ENCODE results near the gene OR6B3.

- no peak for TF ChIP-seq SUZ12 (IDR thresholded peaks at IDR 0.05; ENCODE audit: low read length)
- no peak for TF ChIP-seq CTCF (IDR thresholded peaks at IDR 0.05; ENCODE audit: control extremely low read depth in 1 of 3, insufficient read depth in 1 of 3, low read depth in 1 of 3, low read length in 3 of 3)
- TF ChIP-seq JUN (IDR thresholded peaks at IDR 0.05; ENCODE audit: low read depth, low read length), result no peak
- TF ChIP-seq POLR2A (IDR thresholded peaks at IDR 0.05; ENCODE audit: control extremely low read depth in 1 of 2, low read depth in 2 of 2, low read length in 2 of 2), result no peak
- TF ChIP-seq EZH2 (IDR thresholded peaks at IDR 0.05; ENCODE audit: low read depth, low read length, severe bottlenecking), result no peak
- no peak for TF ChIP-seq ASH2L (IDR thresholded peaks at IDR 0.05; ENCODE audit: low read length)
- no peak for TF ChIP-seq FOSL1 (IDR thresholded peaks at IDR 0.05; ENCODE audit: insufficient read depth, low read depth, low read length)
- TF ChIP-seq POLR2AphosphoS5 (IDR thresholded peaks at IDR 0.05; ENCODE audit: low read depth, low read length), result no peak
- no peak for TF ChIP-seq MAX (IDR thresholded peaks at IDR 0.05)
- TF ChIP-seq KDM1A (IDR thresholded peaks at IDR 0.05; ENCODE audit: borderline replicate concordance, low read length), result no peak
- TF ChIP-seq RNF2 (IDR thresholded peaks at IDR 0.05; ENCODE audit: borderline replicate concordance, low read depth, low read length, missing control alignments, poor library complexity, severe bottlenecking), result no peak
- TF ChIP-seq CREB1 (IDR thresholded peaks at IDR 0.05), result no peak
These were observed 3.0 kb downstream of the OR6B3 start for GRCh38 chr2:240050278-240050677.
